Middle frontal gyrus (tissue), 1 donor: ENCODE results near the gene UGT1A8.
"Not testable (repeated sequence)": the region's sequence is repeated elsewhere in the genome, so short reads cannot be mapped to it uniquely, and the experiment has no call there.

Experiments used
- DNase-seq: peaks from one replicate; pipeline ENCODE4 v3.0.0-alpha.2; 2015; ENCODE audit warnings: low spot score; ENCODE audit errors: extremely low spot score

Gene UGT1A8

GRCh38 chr2:233639860-233640259, 22.4 kb downstream of the UGT1A8 start:
- no peak for DNase-seq

GRCh38 chr2:233643128-233643527, 25.7 kb downstream of the UGT1A8 start:
- no peak for DNase-seq

- not testable (repeated sequence) for DNase-seq
Observed at GRCh38 chr2:233646033-233646432, 28.6 kb downstream of the UGT1A8 start.

DNA sequence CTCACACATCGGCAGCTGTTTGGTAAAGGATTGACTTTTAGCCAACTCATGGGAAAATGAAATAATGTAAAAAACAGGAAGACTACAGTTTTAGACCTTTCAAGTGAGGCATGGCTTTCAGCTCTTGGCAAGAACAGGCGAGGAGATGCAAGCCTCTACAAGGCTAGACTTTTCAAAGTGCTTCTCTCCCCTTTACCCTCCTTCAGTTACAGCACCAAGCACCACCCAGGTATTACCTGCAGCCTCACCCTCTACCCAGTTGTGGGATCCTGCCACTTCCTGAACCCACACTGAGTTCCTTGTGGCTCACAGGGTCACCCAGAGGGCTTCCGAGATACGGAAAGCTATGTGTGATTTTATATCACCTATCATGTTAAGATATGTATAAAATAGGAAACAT, 33.5 kb downstream of the UGT1A8 start:
- DNase-seq: no peak

GRCh38 chr2:233651430-233651829, 34.0 kb downstream of the UGT1A8 start:
- DNase-seq: no peak

DNA sequence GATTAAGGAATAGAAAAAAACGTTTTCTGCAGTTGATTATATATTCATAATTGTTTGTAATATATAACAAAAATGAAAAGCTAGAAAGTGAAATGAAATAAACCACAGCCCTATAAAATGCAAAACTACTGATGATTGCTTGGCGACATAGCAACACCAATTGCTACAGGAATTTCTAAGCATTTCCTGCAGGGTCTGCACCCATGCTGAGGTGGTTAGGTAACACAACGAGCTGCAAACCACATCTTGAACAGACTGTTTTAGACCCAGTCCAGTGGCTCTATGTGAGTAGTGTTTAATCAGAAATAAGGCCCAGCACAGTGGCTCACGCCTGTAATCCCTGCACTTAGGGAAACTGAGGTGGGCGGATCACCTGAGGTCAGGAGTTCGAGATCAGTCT, 37.1 kb downstream of the UGT1A8 start:
- DNase-seq: no peak

- no peak for DNase-seq
Observed at GRCh38 chr2:233655043-233655442, 37.6 kb downstream of the UGT1A8 start.

GRCh38 chr2:233655943-233656342, 38.5 kb downstream of the UGT1A8 start:
- not testable (repeated sequence) for DNase-seq

DNA sequence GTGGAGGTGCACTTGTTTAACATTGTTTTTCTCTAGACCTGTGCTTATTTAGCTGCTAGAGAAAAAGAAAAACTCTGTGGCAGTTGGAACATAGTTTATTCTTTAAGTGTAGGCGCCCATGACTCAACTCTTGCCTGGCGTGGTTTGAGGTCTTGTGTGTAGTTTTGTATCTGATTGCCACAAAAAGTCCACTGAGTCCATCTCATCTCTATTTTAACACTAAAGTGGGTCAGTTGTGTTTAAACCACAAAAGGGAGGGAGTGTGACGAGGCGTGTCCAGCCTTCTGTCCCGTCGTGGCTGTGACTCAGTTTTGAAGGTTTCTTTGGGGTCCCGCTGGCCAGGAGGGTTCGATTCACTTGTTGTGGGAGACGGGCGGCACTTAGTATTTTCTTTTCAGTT, 39.0 kb downstream of the UGT1A8 start:
- DNase-seq: no peak

DNA sequence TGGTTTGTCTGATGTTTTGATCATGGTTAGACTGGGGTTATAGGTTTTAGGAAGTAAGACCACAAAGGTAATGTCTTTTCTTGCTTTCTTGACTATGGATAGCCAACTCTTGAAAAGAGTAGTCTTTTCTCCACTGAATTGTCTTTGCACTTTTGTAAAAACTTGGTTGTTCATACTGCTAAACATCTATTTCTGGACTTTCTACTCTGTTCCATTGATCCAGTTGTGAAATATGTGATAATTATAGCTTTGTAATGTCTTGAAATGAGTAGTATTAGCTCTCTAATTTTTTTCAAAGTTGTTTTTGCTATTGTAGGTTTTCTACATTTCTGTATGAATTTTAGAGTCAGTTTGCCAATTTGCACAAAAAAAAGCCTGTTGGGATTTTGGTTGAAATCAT, 41.2 kb downstream of the UGT1A8 start:
- DNase-seq: no peak

- DNase-seq: no peak
Observed at GRCh38 chr2:233663911-233664310, 46.5 kb downstream of the UGT1A8 start.

DNA sequence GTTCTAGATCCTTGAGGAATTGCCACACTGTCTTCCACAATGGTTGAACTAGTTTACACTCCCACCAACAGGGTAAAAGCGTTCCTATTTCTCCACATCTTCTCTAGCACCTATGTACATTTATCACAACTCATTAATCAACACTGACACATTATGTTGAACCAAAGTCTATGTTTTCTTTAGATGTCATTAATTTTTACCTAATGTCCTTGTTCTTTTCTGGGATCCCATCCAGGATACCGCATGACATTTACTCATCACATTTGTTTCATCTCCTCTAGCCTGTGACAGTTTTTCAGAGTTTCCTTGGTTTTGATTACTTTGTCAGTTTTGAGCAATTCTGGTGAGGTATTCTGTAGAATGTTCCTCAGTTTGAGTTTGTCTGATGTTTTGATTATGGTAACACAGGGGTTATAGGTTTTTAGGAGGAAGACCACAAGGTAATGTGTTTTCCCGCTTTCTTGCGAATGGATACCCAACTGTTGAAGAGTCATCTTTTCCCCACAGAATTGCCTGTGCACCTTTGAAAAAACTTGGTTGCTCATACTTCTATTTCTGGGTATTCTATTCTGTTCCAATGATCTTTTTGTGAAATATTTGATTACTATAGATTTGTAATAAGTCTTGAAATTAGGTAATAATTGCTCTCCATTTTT, 51.3 kb downstream of the UGT1A8 start:
- DNase-seq: no peak

- no peak for DNase-seq
Observed at GRCh38 chr2:233671290-233672161, 54.1 kb downstream of the UGT1A8 start, which contains the start of gene UGT1A9. Gene UGT1A9 (plus strand): TSS chr2:233671898. CDS start chr2:233671935, 37 bp downstream.

DNA sequence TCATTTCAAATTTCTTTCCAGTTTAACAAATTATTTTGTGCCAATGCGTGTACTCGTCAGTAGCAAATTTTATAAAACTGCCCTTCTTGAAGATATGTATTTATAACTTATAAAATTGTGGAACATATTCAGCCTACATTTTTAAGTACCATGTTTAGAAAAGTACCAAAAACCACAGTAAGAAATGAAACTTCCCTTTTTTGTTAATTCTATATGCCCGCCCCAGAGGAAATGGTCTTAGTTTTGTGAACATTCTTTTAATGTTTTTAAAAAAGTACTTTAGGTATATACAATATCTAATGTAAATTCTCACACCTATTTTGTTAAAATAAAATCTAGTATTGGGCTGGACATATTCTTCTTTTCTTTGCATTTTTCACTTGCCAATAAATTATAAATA, 55.5 kb downstream of the UGT1A8 start:
- no peak for DNase-seq

- DNase-seq: no peak
Observed at GRCh38 chr2:233673896-233674295, 56.5 kb downstream of the UGT1A8 start.

- no peak for DNase-seq
Observed at GRCh38 chr2:233674314-233674713, 56.9 kb downstream of the UGT1A8 start.

GRCh38 chr2:233674995-233675394, 57.6 kb downstream of the UGT1A8 start:
- DNase-seq: no peak

DNA sequence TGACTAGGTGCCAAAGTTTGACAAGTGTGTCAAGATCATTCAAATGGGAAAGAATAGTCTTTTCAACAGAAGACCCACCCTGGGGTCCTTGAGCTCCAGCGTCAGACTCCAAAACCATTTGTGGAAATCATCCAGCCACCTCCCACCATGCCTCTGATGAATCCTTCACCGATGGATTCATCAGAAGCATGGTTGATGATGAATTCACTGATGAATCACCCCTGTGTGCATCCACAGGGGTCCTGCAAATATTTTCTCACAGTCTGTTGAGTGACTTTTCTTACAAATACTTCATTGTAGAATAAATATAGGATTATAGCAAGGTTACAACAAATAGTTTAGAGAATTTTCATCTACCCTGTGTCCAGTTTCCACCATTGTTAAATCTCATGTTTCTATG, 58.6 kb downstream of the UGT1A8 start:
- no peak for DNase-seq

GRCh38 chr2:233679196-233679595, 61.8 kb downstream of the UGT1A8 start:
- no peak for DNase-seq

DNA sequence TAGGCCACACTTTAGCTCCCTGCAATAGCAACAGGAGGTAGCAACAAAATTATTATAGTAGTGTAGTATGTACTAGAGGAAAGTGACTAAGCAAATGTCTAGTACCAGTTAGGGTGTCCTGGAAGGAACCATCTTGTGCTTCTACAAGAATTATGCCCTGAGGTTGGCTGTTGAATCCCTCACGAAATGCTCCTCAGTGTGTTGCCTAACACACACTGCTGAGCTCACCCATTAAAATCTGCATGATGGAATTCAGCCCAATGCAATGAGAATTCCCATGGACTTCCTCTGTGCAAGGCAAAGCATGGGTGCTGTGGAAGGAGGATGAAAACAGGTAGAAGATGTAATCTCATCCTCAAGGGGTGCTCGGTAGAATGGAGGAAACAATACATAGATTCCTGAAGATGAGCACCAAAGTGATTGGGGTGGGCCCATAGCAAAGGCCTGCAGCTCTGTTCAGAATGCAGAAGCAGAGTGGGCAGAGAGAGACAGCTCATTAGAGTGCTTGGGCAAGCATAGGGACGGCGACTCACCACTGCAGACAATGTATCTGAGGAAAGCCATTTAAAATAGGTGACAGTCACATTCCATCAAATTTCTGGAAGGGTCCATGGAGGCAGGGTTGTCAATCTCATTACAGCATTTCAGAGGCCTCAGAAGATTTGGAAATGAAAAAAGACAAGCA, 63.1 kb downstream of the UGT1A8 start:
- DNase-seq: no peak

- no peak for DNase-seq
Observed at GRCh38 chr2:233681521-233682099, 64.2 kb downstream of the UGT1A8 start, which contains the start of gene UGT1A7. Gene UGT1A7 (plus strand): TSS chr2:233681901. CDS start chr2:233681938, 37 bp downstream.

- no peak for DNase-seq
Observed at GRCh38 chr2:233684640-233685039, 67.2 kb downstream of the UGT1A8 start.
